LNCAP (cell line): ENCODE measurements around the gene YJEFN3.

Experiments used
- CTCF ChIP-seq: fragments of 450-650 bp; IDR thresholded peaks from 2 replicates; pipeline ENCODE4 v1.5.1; 2017; ENCODE audit warnings: mild to moderate bottlenecking

YJEFN3 gene

GRCh38 chr19:19540715-19541515, 12.2 kb downstream of the YJEFN3 start:
- no peak for TF ChIP-seq CTCF

GRCh38 chr19:19541616-19542015, 12.9 kb downstream of the YJEFN3 start:
- TF ChIP-seq CTCF: no peak

GRCh38 chr19:19542507-19542906, 13.8 kb downstream of the YJEFN3 start:
- TF ChIP-seq CTCF: no peak

- TF ChIP-seq CTCF: no peak
Measured at GRCh38 chr19:19543101-19543500, 14.4 kb downstream of the YJEFN3 start.

- no peak for TF ChIP-seq CTCF
Measured at GRCh38 chr19:19543640-19544039, 14.9 kb downstream of the YJEFN3 start.

- TF ChIP-seq CTCF: no peak
Measured at GRCh38 chr19:19544257-19544953, 15.7 kb downstream of the YJEFN3 start.

GRCh38 chr19:19544954-19545591, 16.4 kb downstream of the YJEFN3 start:
- no peak for TF ChIP-seq CTCF
